ENCODE results near the gene APOLD1.
"Not testable (repeated sequence)": the region's sequence is repeated elsewhere in the genome, so short reads cannot be mapped to it uniquely, and the experiment has no call there.

APOLD1 gene

GRCh38 chr12:12837025-12837812, 51.8 kb downstream of the APOLD1 start:
- DNase-seq, result peak; percentile 56 to 78 (median 70)
- POLR2A ChIA-PET, result interaction anchor here (0.6 kb wide), 1 partner anchor 111 kb away, joined by 3 read pairs; no protein-coding TSS in a partner anchor
- H3K9me3 ChIP-seq (ENCODE audit: control extremely low read depth in 1 of 5, control insufficient read depth in 4 of 5, insufficient read depth in 2 of 5, low read depth in 1 of 5, low read length in 4 of 5), result no peaks in the 10 kb centered on the region
- H3K4me1 ChIP-seq (ENCODE audit: control extremely low read depth in 1 of 4, control insufficient read depth in 4 of 4, insufficient read depth in 4 of 4, low read length in 3 of 4), result peaks cover 0 to 5% (median 1%) of the 10 kb centered on the region in 4 experiments
- 56% methylated on average over 11 of the region's 15 CpGs for WGBS (ENCODE audit: insufficient coverage)
- CTCF ChIA-PET, result interaction anchor here (0.6 to 4.0 kb wide), 20 partner anchors 10 to 764 kb away, joined by 3 to 36 read pairs (median 4); partner anchors contain the start of gene GPRC5A
- peaks cover 2 to 22% (median 15%) of the 10 kb centered on the region in 4 experiments for H3K36me3 ChIP-seq (ENCODE audit: control insufficient read depth in 4 of 4, insufficient read depth in 4 of 4, low read length in 3 of 4)
- no peak overlapping the region for H3K4me3 ChIP-seq (ENCODE audit: control insufficient read depth in 1 of 7, extremely low read depth in 1 of 7, insufficient read depth in 4 of 7, low read depth in 2 of 7, low read length in 6 of 7)
- no peak overlapping the region for H3K27ac ChIP-seq (ENCODE audit: insufficient read depth in 1 of 2, low read depth in 1 of 2, low read length in 2 of 2, poor library complexity in 1 of 2, severe bottlenecking in 2 of 2)
- no peaks in the 10 kb centered on the region for H3K27me3 ChIP-seq (replicated peaks in 2 of 5; ENCODE audit: control insufficient read depth in 4 of 5, insufficient read depth in 5 of 5, low read length in 4 of 5)

- WGBS (ENCODE audit: insufficient coverage), result no CpG with 5 or more reads among the region's 3 CpGs
- no peak for DNase-seq
- Histone ChIP-seq H3K9me3 (ENCODE audit: control extremely low read depth in 1 of 5, control insufficient read depth in 4 of 5, insufficient read depth in 2 of 5, low read depth in 1 of 5, low read length in 4 of 5) (no peaks in the 10 kb centered on the region), H3K27ac (ENCODE audit: insufficient read depth in 1 of 2, low read depth in 1 of 2, low read length in 2 of 2, poor library complexity in 1 of 2, severe bottlenecking in 2 of 2) (no peak overlapping the region), H3K27me3 (replicated peaks in 2 of 5; ENCODE audit: control insufficient read depth in 4 of 5, insufficient read depth in 5 of 5, low read length in 4 of 5) (no peaks in the 10 kb centered on the region), H3K4me3 (ENCODE audit: control insufficient read depth in 1 of 7, extremely low read depth in 1 of 7, insufficient read depth in 4 of 7, low read depth in 2 of 7, low read length in 6 of 7) (no peak overlapping the region), H3K4me1 (ENCODE audit: control extremely low read depth in 1 of 4, control insufficient read depth in 4 of 4, insufficient read depth in 4 of 4, low read length in 3 of 4) (peaks cover 0 to 5% (median 1%) of the 10 kb centered on the region in 4 experiments), H3K36me3 (ENCODE audit: control insufficient read depth in 4 of 4, insufficient read depth in 4 of 4, low read length in 3 of 4) (peaks cover 0 to 16% (median 9%) of the 10 kb centered on the region in 4 experiments)
- CTCF ChIA-PET, result interaction anchor here (1.0 to 4.0 kb wide), 12 partner anchors 23 to 398 kb away, joined by 3 to 36 read pairs (median 6); partner anchors contain the start of gene GPRC5A
- POLR2A ChIA-PET, result interaction anchor here (0.7 kb wide), 1 partner anchor 355 kb away, joined by 3 read pairs; no protein-coding TSS in a partner anchor
Measured at GRCh38 chr12:12837813-12838153, 52.3 kb downstream of the APOLD1 start.

GRCh38 chr12:12839003-12839395, 53.5 kb downstream of the APOLD1 start:
- peaks cover 0 to 5% (median 4%) of the 10 kb centered on the region in 4 experiments for H3K36me3 ChIP-seq (ENCODE audit: control insufficient read depth in 4 of 4, insufficient read depth in 4 of 4, low read length in 3 of 4)
- no peak overlapping the region for H3K27ac ChIP-seq (ENCODE audit: insufficient read depth in 1 of 2, low read depth in 1 of 2, low read length in 2 of 2, poor library complexity in 1 of 2, severe bottlenecking in 2 of 2)
- no peak overlapping the region for H3K4me3 ChIP-seq (ENCODE audit: control insufficient read depth in 1 of 7, extremely low read depth in 1 of 7, insufficient read depth in 4 of 7, low read depth in 2 of 7, low read length in 6 of 7)
- H3K4me1 ChIP-seq (ENCODE audit: control extremely low read depth in 1 of 4, control insufficient read depth in 4 of 4, insufficient read depth in 4 of 4, low read length in 3 of 4), result peaks cover 0 to 5% (median 1%) of the 10 kb centered on the region in 4 experiments
- POLR2A ChIA-PET, result no interaction called here
- CTCF ChIA-PET, result interaction anchor here (4.0 kb wide), 1 partner anchor 374 kb away, joined by 36 read pairs; no protein-coding TSS in a partner anchor
- WGBS (ENCODE audit: insufficient coverage), result no CpG with 5 or more reads among the region's 1 CpG
- DNase-seq, result no peak
- no peaks in the 10 kb centered on the region for H3K27me3 ChIP-seq (replicated peaks in 2 of 5; ENCODE audit: control insufficient read depth in 4 of 5, insufficient read depth in 5 of 5, low read length in 4 of 5)
- H3K9me3 ChIP-seq (ENCODE audit: control extremely low read depth in 1 of 5, control insufficient read depth in 4 of 5, insufficient read depth in 2 of 5, low read depth in 1 of 5, low read length in 4 of 5), result no peaks in the 10 kb centered on the region

- H3K9me3 ChIP-seq (ENCODE audit: control extremely low read depth in 1 of 5, control insufficient read depth in 4 of 5, insufficient read depth in 2 of 5, low read depth in 1 of 5, low read length in 4 of 5); DNase-seq; H3K27me3 ChIP-seq (replicated peaks in 2 of 5; ENCODE audit: control insufficient read depth in 4 of 5, insufficient read depth in 5 of 5, low read length in 4 of 5); POLR2A ChIA-PET; H3K36me3 ChIP-seq (ENCODE audit: control insufficient read depth in 4 of 4, insufficient read depth in 4 of 4, low read length in 3 of 4); H3K4me3 ChIP-seq (ENCODE audit: control insufficient read depth in 1 of 7, extremely low read depth in 1 of 7, insufficient read depth in 4 of 7, low read depth in 2 of 7, low read length in 6 of 7); H3K27ac ChIP-seq (ENCODE audit: insufficient read depth in 1 of 2, low read depth in 1 of 2, low read length in 2 of 2, poor library complexity in 1 of 2, severe bottlenecking in 2 of 2); H3K4me1 ChIP-seq (ENCODE audit: control extremely low read depth in 1 of 4, control insufficient read depth in 4 of 4, insufficient read depth in 4 of 4, low read length in 3 of 4); CTCF ChIA-PET: not testable (repeated sequence)
- WGBS (ENCODE audit: insufficient coverage), result 98% methylated on average over 8 of the region's 10 CpGs
Measured at GRCh38 chr12:12839439-12839838, 54.0 kb downstream of the APOLD1 start.

- H3K4me1 ChIP-seq (ENCODE audit: control extremely low read depth in 1 of 4, control insufficient read depth in 4 of 4, insufficient read depth in 4 of 4, low read length in 3 of 4), result peaks cover 0 to 5% (median 1%) of the 10 kb centered on the region in 4 experiments
- H3K4me3 ChIP-seq (ENCODE audit: control insufficient read depth in 1 of 7, extremely low read depth in 1 of 7, insufficient read depth in 4 of 7, low read depth in 2 of 7, low read length in 6 of 7), result no peak overlapping the region
- H3K27me3 ChIP-seq (replicated peaks in 2 of 5; ENCODE audit: control insufficient read depth in 4 of 5, insufficient read depth in 5 of 5, low read length in 4 of 5), result no peaks in the 10 kb centered on the region
- WGBS (ENCODE audit: insufficient coverage), result no CpG with 5 or more reads among the region's 5 CpGs
- H3K36me3 ChIP-seq (ENCODE audit: control insufficient read depth in 4 of 4, insufficient read depth in 4 of 4, low read length in 3 of 4), result peaks cover 0 to 4% (median 3%) of the 10 kb centered on the region in 4 experiments
- ChIA-PET CTCF (no interaction called here), POLR2A (no interaction called here)
- H3K9me3 ChIP-seq (ENCODE audit: control extremely low read depth in 1 of 5, control insufficient read depth in 4 of 5, insufficient read depth in 2 of 5, low read depth in 1 of 5, low read length in 4 of 5), result no peaks in the 10 kb centered on the region
- H3K27ac ChIP-seq (ENCODE audit: insufficient read depth in 1 of 2, low read depth in 1 of 2, low read length in 2 of 2, poor library complexity in 1 of 2, severe bottlenecking in 2 of 2), result no peak overlapping the region
- DNase-seq, result no peak
Measured at GRCh38 chr12:12839873-12840579, 54.6 kb downstream of the APOLD1 start.

- Histone ChIP-seq H3K9me3 (ENCODE audit: control extremely low read depth in 1 of 5, control insufficient read depth in 4 of 5, insufficient read depth in 2 of 5, low read depth in 1 of 5, low read length in 4 of 5) (no peaks in the 10 kb centered on the region), H3K27ac (ENCODE audit: insufficient read depth in 1 of 2, low read depth in 1 of 2, low read length in 2 of 2, poor library complexity in 1 of 2, severe bottlenecking in 2 of 2) (no peak overlapping the region), H3K27me3 (replicated peaks in 2 of 5; ENCODE audit: control insufficient read depth in 4 of 5, insufficient read depth in 5 of 5, low read length in 4 of 5) (no peaks in the 10 kb centered on the region), H3K4me3 (ENCODE audit: control insufficient read depth in 1 of 7, extremely low read depth in 1 of 7, insufficient read depth in 4 of 7, low read depth in 2 of 7, low read length in 6 of 7) (no peak overlapping the region), H3K4me1 (ENCODE audit: control extremely low read depth in 1 of 4, control insufficient read depth in 4 of 4, insufficient read depth in 4 of 4, low read length in 3 of 4) (peaks cover 0 to 5% (median 1%) of the 10 kb centered on the region in 4 experiments), H3K36me3 (ENCODE audit: control insufficient read depth in 4 of 4, insufficient read depth in 4 of 4, low read length in 3 of 4) (peaks cover 0 to 3% (median 3%) of the 10 kb centered on the region in 4 experiments)
- ChIA-PET CTCF (no interaction called here), POLR2A (no interaction called here)
- WGBS (ENCODE audit: insufficient coverage), result 96% methylated on average over 4 of the region's 5 CpGs
- DNase-seq, result no peak
Measured at GRCh38 chr12:12840580-12840899, 55.1 kb downstream of the APOLD1 start.

All from common myeloid progenitor, CD34-positive (primary cell).